OCI-LY1 (cell line): Measurements from ENCODE around the gene IFT22.
"Not testable (repeated sequence)": the region's sequence is repeated elsewhere in the genome, so short reads cannot be mapped to it uniquely, and the experiment has no call there.

ENCODE experiments used
- H2AFZ ChIP-seq: fragments of 200-600 bp; sonication (generic), shearing (Covaris generic); 2 replicates; pipeline ENCODE4 v1.6.0; 2014; ENCODE audit warnings: antibody characterized with exemption, mild to moderate bottlenecking, low read length
- H3F3A ChIP-seq: fragments of 200-600 bp; sonication (generic), shearing (Covaris generic); 2 replicates; pipeline ENCODE4 v1.6.0; 2014; ENCODE audit warnings: mild to moderate bottlenecking, antibody characterized with exemption, low read length, moderate library complexity; ENCODE audit not compliant: insufficient read depth
- H3K27ac ChIP-seq: fragments of 200-600 bp; sonication (generic); 2 replicates; pipeline ENCODE4 v1.5.1; 2014; ENCODE audit warnings: low read length, mixed run types, mild to moderate bottlenecking, low read depth; ENCODE audit not compliant: poor library complexity, severe bottlenecking
- H3K27me3 ChIP-seq: fragments of 200-600 bp; sonication (generic); 2 replicates; pipeline ENCODE4 v1.6.0; 2014; ENCODE audit warnings: antibody characterized with exemption, mild to moderate bottlenecking, low read length, moderate library complexity; ENCODE audit not compliant: insufficient read depth
- H3K36me3 ChIP-seq: fragments of 200-600 bp; sonication (generic); 2 replicates; pipeline ENCODE4 v1.6.1; 2014; ENCODE audit warnings: mild to moderate bottlenecking, antibody characterized with exemption, low read length, moderate library complexity, mixed read lengths; ENCODE audit not compliant: insufficient read depth
- H3K4me1 ChIP-seq: fragments of 200-600 bp; sonication (generic); 2 replicates; pipeline ENCODE4 v1.5.1; 2014; ENCODE audit warnings: mild to moderate bottlenecking, low read length, moderate library complexity; ENCODE audit not compliant: insufficient read depth, severe bottlenecking
- H3K4me2 ChIP-seq: fragments of 200-600 bp; sonication (generic), shearing (Covaris generic); 2 replicates; pipeline ENCODE4 v1.6.1; 2014; ENCODE audit warnings: low read length
- H3K4me3 ChIP-seq: fragments of 200-600 bp; sonication (generic); 2 replicates; pipeline ENCODE4 v1.5.1; 2014; ENCODE audit warnings: low read length, low read depth, mild to moderate bottlenecking, mixed read lengths; ENCODE audit not compliant: poor library complexity, severe bottlenecking
- H3K79me2 ChIP-seq: fragments of 200-600 bp; shearing (Covaris generic); 2 replicates; pipeline ENCODE4 v1.6.1; 2016; ENCODE audit warnings: mixed run types, low read length, mixed read lengths; ENCODE audit not compliant: insufficient read depth
- H3K9ac ChIP-seq: fragments of 200-600 bp; sonication (generic), shearing (Covaris generic); 2 replicates; pipeline ENCODE4 v1.6.1; 2014; ENCODE audit warnings: mild to moderate bottlenecking, low read length, mixed read lengths
- H3K9me2 ChIP-seq: fragments of 200-600 bp; sonication (generic), shearing (Covaris generic); 2 replicates; pipeline ENCODE4 v1.6.1; 2014; ENCODE audit warnings: low read depth, mild to moderate bottlenecking, low read length, mixed read lengths
- H3K9me3 ChIP-seq: fragments of 200-600 bp; shearing (Covaris generic); 2 replicates; pipeline ENCODE4 v1.6.1; 2014; ENCODE audit warnings: low read length, mixed read lengths
- H4K20me1 ChIP-seq: fragments of 200-600 bp; sonication (generic), shearing (Covaris generic); 2 replicates; pipeline ENCODE4 v1.6.0; 2016; ENCODE audit warnings: mild to moderate bottlenecking, low read length; ENCODE audit not compliant: insufficient read depth
- CTCF ChIP-seq: fragments of 200-600 bp; sonication (generic), shearing (Covaris generic); IDR thresholded peaks from 2 replicates; pipeline ENCODE4 v1.5.1; 2017; ENCODE audit warnings: mild to moderate bottlenecking, antibody characterized with exemption, low read length, moderate library complexity, mixed read lengths
- EZH2 ChIP-seq: fragments of 200-600 bp; sonication (generic), shearing (Covaris generic); IDR thresholded peaks from 2 replicates; pipeline ENCODE4 v1.8.0; 2017; ENCODE audit warnings: borderline replicate concordance, mixed run types, mild to moderate bottlenecking, antibody characterized with exemption, low read length, moderate library complexity, mixed read lengths

Gene IFT22

DNA sequence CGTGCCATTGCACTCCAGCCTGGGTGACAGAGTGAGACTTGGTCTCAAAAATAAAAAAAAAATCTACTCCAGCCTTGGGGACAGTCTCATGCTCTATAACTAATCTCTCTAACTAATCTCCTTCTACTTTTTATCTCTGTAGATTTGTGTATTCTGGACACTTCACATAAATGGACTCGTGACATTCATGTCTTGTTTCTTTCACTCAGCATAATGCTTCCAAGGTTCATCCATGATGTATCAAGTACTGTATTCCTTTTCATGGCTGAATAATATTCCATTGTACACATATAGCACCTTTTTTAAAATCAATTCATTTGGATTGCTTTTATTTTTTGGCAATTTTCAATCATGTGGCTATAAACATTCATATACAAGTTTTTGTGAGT lies 31.3 kb upstream of the IFT22 start:
- Histone ChIP-seq H3K4me1 (no peaks in the 10 kb centered on the region), H3K27me3 (peaks cover 13% of the 10 kb centered on the region), H2AFZ (no peak overlapping the region), H3K4me3 (no peak overlapping the region), H3K4me2 (no peak overlapping the region), H3K36me3 (no peaks in the 10 kb centered on the region), H4K20me1 (no peaks in the 10 kb centered on the region), H3K9me3 (no peaks in the 10 kb centered on the region), H3K9me2 (no peaks in the 10 kb centered on the region), H3K79me2 (no peaks in the 10 kb centered on the region), H3F3A (no peaks in the 10 kb centered on the region), H3K9ac (no peak overlapping the region), H3K27ac (no peak overlapping the region)
- TF ChIP-seq CTCF (no peak), EZH2 (no peak)

DNA sequence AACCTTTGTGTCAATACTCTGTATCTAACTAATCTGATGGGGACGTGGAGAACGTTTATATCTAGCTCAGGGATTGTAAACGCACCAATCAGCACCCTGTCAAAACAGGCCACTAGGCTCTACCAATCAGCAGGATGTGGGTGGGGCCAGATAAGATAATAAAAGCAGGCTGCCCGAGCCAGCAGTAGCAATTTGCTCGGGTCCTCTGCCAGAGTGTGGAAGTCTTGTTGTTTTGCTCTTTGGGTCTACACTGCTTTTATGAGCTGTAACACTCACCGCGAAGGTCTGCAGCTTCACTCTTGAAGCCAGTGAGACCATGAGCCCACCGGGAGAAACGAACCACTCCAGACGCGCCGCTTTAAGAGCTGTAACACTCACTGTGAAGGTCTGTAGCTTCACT lies 27.7 kb upstream of the IFT22 start:
- not testable (repeated sequence) for H2AFZ ChIP-seq, H3F3A ChIP-seq, H4K20me1 ChIP-seq, H3K36me3 ChIP-seq, H3K79me2 ChIP-seq, H3K4me1 ChIP-seq, H3K4me3 ChIP-seq, H3K4me2 ChIP-seq, H3K9me3 ChIP-seq, H3K27ac ChIP-seq, H3K9ac ChIP-seq, H3K9me2 ChIP-seq, H3K27me3 ChIP-seq

DNA sequence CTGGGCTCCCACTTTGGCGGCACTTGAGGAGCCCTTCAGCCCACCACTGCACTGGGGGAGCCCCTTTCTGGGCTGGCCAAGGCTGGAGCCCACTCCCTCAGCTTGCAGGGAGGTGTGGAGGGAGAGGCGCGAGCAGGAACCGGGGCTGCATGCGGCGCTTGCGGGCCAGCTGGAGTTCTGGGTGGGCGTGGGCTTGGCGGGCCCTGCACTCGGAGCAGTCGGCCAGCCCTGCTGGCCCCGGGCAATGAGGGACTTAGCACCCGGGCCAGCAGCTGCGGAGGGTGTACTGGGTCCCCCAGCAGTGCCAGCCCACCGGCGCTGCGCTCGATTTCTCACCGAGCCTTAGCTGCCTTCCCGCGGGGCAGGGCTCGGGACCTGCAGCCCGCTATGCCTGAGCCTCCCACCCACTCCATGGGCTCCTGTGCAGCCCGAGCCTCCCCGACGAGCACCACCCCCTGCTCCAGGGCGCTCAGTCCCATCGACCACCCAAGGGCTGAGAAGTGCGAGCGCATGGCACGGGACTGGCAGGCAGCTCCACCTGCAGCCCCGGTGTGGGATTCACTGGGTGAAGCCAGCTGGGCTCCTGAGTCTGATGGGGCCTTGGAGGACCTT lies 26.9 kb upstream of the IFT22 start:
- H3K9ac ChIP-seq, H3K9me2 ChIP-seq, H2AFZ ChIP-seq, H3K9me3 ChIP-seq, H3F3A ChIP-seq, H3K36me3 ChIP-seq, H4K20me1 ChIP-seq, H3K79me2 ChIP-seq, H3K4me3 ChIP-seq, H3K27ac ChIP-seq, H3K27me3 ChIP-seq, H3K4me2 ChIP-seq, H3K4me1 ChIP-seq: not testable (repeated sequence)

DNA sequence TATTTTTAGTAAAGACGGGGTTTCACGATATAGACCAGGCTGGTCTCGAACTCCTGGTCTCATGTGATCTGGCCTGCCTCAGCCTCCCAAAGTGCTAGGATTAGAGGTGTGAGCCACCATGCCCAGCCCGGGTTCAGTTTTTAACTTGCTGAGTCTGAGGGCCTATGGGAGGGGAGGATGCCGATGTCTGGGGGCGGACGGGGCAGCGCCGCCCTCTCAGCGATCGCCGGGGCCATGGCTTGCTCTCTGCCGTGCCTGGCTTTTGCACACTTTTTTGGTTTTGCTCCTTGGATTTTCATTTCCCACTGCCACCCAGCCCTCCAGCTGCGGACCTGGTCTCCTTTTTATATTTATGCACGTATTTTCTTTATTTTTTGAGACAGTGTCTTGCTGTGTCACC lies 25.9 kb upstream of the IFT22 start:
- TF ChIP-seq EZH2 (no peak), CTCF (no peak)
- no peaks in the 10 kb centered on the region for H3K4me1 ChIP-seq
- H3K27ac ChIP-seq, result no peak overlapping the region
- no peaks in the 10 kb centered on the region for H3K79me2 ChIP-seq
- no peaks in the 10 kb centered on the region for H3K36me3 ChIP-seq
- H3K4me3 ChIP-seq, result no peak overlapping the region
- H3K9me2 ChIP-seq, result no peaks in the 10 kb centered on the region
- no peaks in the 10 kb centered on the region for H3K9me3 ChIP-seq
- peaks cover 6% of the 10 kb centered on the region for H3K27me3 ChIP-seq
- no peaks in the 10 kb centered on the region for H3F3A ChIP-seq
- no peak overlapping the region for H2AFZ ChIP-seq
- no peak overlapping the region for H3K4me2 ChIP-seq
- H3K9ac ChIP-seq, result no peak overlapping the region
- no peaks in the 10 kb centered on the region for H4K20me1 ChIP-seq
